HCT116 (cell line): ENCODE data around the gene SDK2. TPM values are rescaled to one million over a fixed set of nuclear protein-coding genes. Genes with fewer than 3 reads are reported as not detected.

ENCODE experiments used
- ATAC-seq: fragments of 200-7000 bp; cut with Tn5 transposase; 2 replicates; pipeline ENCODE4 v1.9.1; 2020; ENCODE audit warnings: mild to moderate bottlenecking, moderate library complexity
- BruUV-seq: library from RNA; stranded (reverse); fragments of 400-500 nt; replicated peaks from 2 replicates; lab custom pipeline; 2021; lab: Mats Ljungman, UMichigan
- CTCF ChIA-PET: fragments of 300-600 bp; sonication (Branson Sonifier 250); formaldehyde crosslinking; loops from one replicate; lab custom pipeline; 2021; ENCODE audit warnings: antibody characterized with exemption; lab: Charles Lee
- POLR2A ChIA-PET: fragments of 300-600, 350-600 bp; sonication (Branson Sonifier 250); formaldehyde crosslinking; loops from one replicate; lab custom pipeline; 2021; ENCODE audit warnings: antibody characterized with exemption; lab: Charles Lee
- RAD21 ChIA-PET, 2 experiments: fragments of 300-600 bp; sonication (Branson Sonifier 250); formaldehyde crosslinking; loops; one replicate each; lab custom pipeline; 2023; ENCODE audit warnings: low total read pairs in 2 of 2; ENCODE audit not compliant: uncharacterized antibody in 2 of 2, unreplicated experiment in 2 of 2, low non-redundant PET in 1 of 2; lab: Charles Lee
- DNase-seq: peaks from one replicate; pipeline ENCODE4 v3.0.0-alpha.2; 2010; ENCODE audit warnings: low read depth, low spot score
- H2AFZ ChIP-seq: fragments of 200-600 bp; shearing (Covaris generic), sonication (generic); 2 replicates; pipeline ENCODE4 v1.6.1; 2017; ENCODE audit warnings: low read depth, mixed run types, mixed read lengths, antibody characterized with exemption, low read length; ENCODE audit not compliant: poor library complexity, severe bottlenecking
- H3K27ac ChIP-seq: 2 replicates; pipeline ENCODE4 v1.5.1; 2012; ENCODE audit warnings: low read depth, low read length
- H3K27me3 ChIP-seq: fragments of 200-600 bp; sonication (generic); 2 replicates; pipeline ENCODE4 v1.6.1; 2016; ENCODE audit warnings: mixed run types, low read length, mixed read lengths; ENCODE audit not compliant: insufficient read depth
- H3K36me3 ChIP-seq, 2 experiments: fragments of 200-500 bp in 1 of 2; fragments of 200-600 bp in 1 of 2; sonication (Bioruptor generic) in 1 of 2; sonication (generic) in 1 of 2; 2 replicates each; pipeline versions ENCODE4 v1.5.1 to v1.6.1; 2014 to 2016; ENCODE audit warnings: low read length in 2 of 2, inconsistent platforms in 1 of 2, mixed read lengths in 1 of 2, mixed run types in 1 of 2; ENCODE audit not compliant: insufficient read depth in 2 of 2, control insufficient read depth in 1 of 2
- H3K4me1 ChIP-seq, 2 experiments: fragments of 200-600 bp in 1 of 2; sonication (generic) in 1 of 2; 2 replicates each; pipeline versions ENCODE4 v1.5.1 to v1.6.1; 2012 to 2017; ENCODE audit warnings: low read length in 2 of 2, inconsistent platforms in 1 of 2, mild to moderate bottlenecking in 1 of 2, mixed read lengths in 1 of 2, mixed run types in 1 of 2, moderate library complexity in 1 of 2; ENCODE audit not compliant: insufficient read depth in 2 of 2, control insufficient read depth in 1 of 2
- H3K4me2 ChIP-seq: fragments of 200-600 bp; sonication (generic); 2 replicates; pipeline ENCODE4 v1.6.1; 2017; ENCODE audit warnings: mixed run types, low read length, mixed read lengths
- H3K4me3 ChIP-seq, 2 experiments: fragments of 200-600 bp in 1 of 2; sonication (generic) in 1 of 2; replicated peaks in 1 of 2; 2 replicates each; pipeline ENCODE4 v1.5.1; 2011 to 2016; ENCODE audit warnings: low read length in 2 of 2, control low read depth in 1 of 2, low read depth in 1 of 2, mild to moderate bottlenecking in 1 of 2, mixed read lengths in 1 of 2, mixed run types in 1 of 2
- H3K79me2 ChIP-seq: fragments of 200-600 bp; sonication (generic); 2 replicates; pipeline ENCODE4 v1.6.1; 2017; ENCODE audit warnings: mild to moderate bottlenecking, mixed run types, low read length, moderate library complexity, mixed read lengths; ENCODE audit not compliant: insufficient read depth
- H3K9ac ChIP-seq: fragments of 200-600 bp; sonication (generic); 2 replicates; pipeline ENCODE4 v1.6.1; 2016; ENCODE audit warnings: low read length, mixed read lengths
- H3K9me2 ChIP-seq: fragments of 200-600 bp; sonication (generic), shearing (Covaris generic); 2 replicates; pipeline ENCODE4 v1.6.1; 2017; ENCODE audit warnings: mixed run types, mild to moderate bottlenecking, moderate library complexity; ENCODE audit not compliant: insufficient read depth
- H3K9me3 ChIP-seq, 2 experiments: fragments of 200-500 bp in 1 of 2; fragments of 200-600 bp in 1 of 2; sonication (Bioruptor generic) in 1 of 2; sonication (generic) in 1 of 2; 2 replicates each; pipeline ENCODE4 v1.6.1; 2014 to 2017; ENCODE audit warnings: low read length in 2 of 2, mixed read lengths in 2 of 2, inconsistent platforms in 1 of 2, low read depth in 1 of 2, mild to moderate bottlenecking in 1 of 2, mixed run types in 1 of 2, moderate library complexity in 1 of 2; ENCODE audit not compliant: control insufficient read depth in 1 of 2, insufficient read depth in 1 of 2
- H4K20me1 ChIP-seq: fragments of 200-600 bp; sonication (generic), shearing (Covaris generic); 2 replicates; pipeline ENCODE4 v1.6.1; 2017; ENCODE audit warnings: mixed run types, mild to moderate bottlenecking, moderate library complexity; ENCODE audit not compliant: insufficient read depth
- ATF3 ChIP-seq: IDR thresholded peaks from 2 replicates; pipeline ENCODE4 v1.6.1; 2012
- CBX3 ChIP-seq: IDR thresholded peaks from 2 replicates; pipeline ENCODE4 v1.6.1; 2012; ENCODE audit warnings: low read depth
- CEBPB ChIP-seq: IDR thresholded peaks from 2 replicates; pipeline ENCODE4 v1.6.1; 2012; ENCODE audit warnings: low read depth
- CTCF ChIP-seq, 3 experiments: fragments of 200-600 bp in 1 of 3; sonication (generic) in 1 of 3; IDR thresholded peaks in 2 of 3; conservative IDR thresholded peaks in 1 of 3; 2 replicates each; pipeline ENCODE4 v1.5.1; 2012 to 2017; ENCODE audit warnings: low read depth in 2 of 3, low read length in 2 of 3, antibody characterized with exemption in 1 of 3, borderline replicate concordance in 1 of 3, control low read depth in 1 of 3, mild to moderate bottlenecking in 1 of 3, mixed read lengths in 1 of 3, mixed run types in 1 of 3, moderate library complexity in 1 of 3; ENCODE audit not compliant: insufficient read depth in 1 of 3
- EZH2 ChIP-seq: fragments of 200-600 bp; sonication (generic); IDR thresholded peaks from 2 replicates; pipeline ENCODE4 v1.6.1; 2017; ENCODE audit warnings: antibody characterized with exemption, mixed run types
- RAD21 ChIP-seq: IDR thresholded peaks from 2 replicates; pipeline ENCODE4 v1.6.1; 2012; ENCODE audit warnings: low read depth, mild to moderate bottlenecking
- REST ChIP-seq: IDR thresholded peaks from 2 replicates; pipeline ENCODE4 v1.6.1; 2012; ENCODE audit warnings: low read depth
- SP1 ChIP-seq: IDR thresholded peaks from 2 replicates; pipeline ENCODE4 v1.6.1; 2012; ENCODE audit warnings: low read depth
- SRF ChIP-seq: IDR thresholded peaks from 2 replicates; pipeline ENCODE4 v1.6.1; 2012; ENCODE audit warnings: low read depth
- intact Hi-C: fragments of 100-400 bp; cut with micrococcal nuclease; formaldehyde crosslinking; loops from 2 replicates; pipeline ENCODE4 v1.10.0; 2022
- total RNA-seq: library from RNA; stranded (reverse); gene quantifications from one replicate; pipeline ENCODE4 v1.2.1, GENCODE V29; 2021; ENCODE audit not compliant: unreplicated experiment

Gene SDK2
- total RNA-seq, 1 experiment from 2014 or later: 0.10 TPM

- TF ChIP-seq CTCF (IDR thresholded peaks at IDR 0.05 in 2 of 3, conservative IDR thresholded peaks at IDR 0.05 in 1 of 3; ENCODE audit: borderline replicate concordance in 1 of 3, insufficient read depth in 1 of 3, low read depth in 2 of 3, low read length in 2 of 3) (no peak), CBX3 (no peak)
These were observed 307.6 kb downstream of the SDK2 start (continued) for GRCh38 chr17:73336408-73337329.

- H3K27ac ChIP-seq: no peak overlapping the region
- H3K9me2 ChIP-seq: no peaks in the 10 kb centered on the region
- H3K4me3 ChIP-seq: no peak overlapping the region
- no peaks in the 10 kb centered on the region for H3K36me3 ChIP-seq
- BruUV-seq: no TSS peak
- TF ChIP-seq REST (no peak), CBX3 (no peak), EZH2 (no peak), ATF3 (no peak), CEBPB (no peak), SRF (no peak), RAD21 (no peak), SP1 (no peak)
- H2AFZ ChIP-seq: no peak overlapping the region
- H3K4me1 ChIP-seq: peaks cover 11 to 21% of the 10 kb centered on the region in 2 experiments
- ATAC-seq (no peak), DNase-seq (no peak)
- intact Hi-C loops: no loop called here
- no peaks in the 10 kb centered on the region for H3K27me3 ChIP-seq
- ChIA-PET CTCF (no interaction called here), RAD21 (no interaction called here), POLR2A (interaction anchor here (0.6 kb wide), 1 partner anchor 21 kb away, joined by 3 read pairs; no protein-coding TSS in a partner anchor)
- H4K20me1 ChIP-seq: no peaks in the 10 kb centered on the region
- no peaks in the 10 kb centered on the region for H3K9me3 ChIP-seq
- H3K79me2 ChIP-seq: no peaks in the 10 kb centered on the region
- H3K9ac ChIP-seq: no peak overlapping the region
- H3K4me2 ChIP-seq: no peak overlapping the region
These were observed 308.4 kb downstream of the SDK2 start for GRCh38 chr17:73335591-73336407.
